Measurements from ENCODE around the gene MTMR3. TPM values are rescaled to one million over a fixed set of nuclear protein-coding genes. Genes with fewer than 3 reads are reported as not detected.

Gene MTMR3
- total and polyA plus RNA-seq, 4 donors, result 6.0 to 38.8 (median 17.1) TPM

DNA sequence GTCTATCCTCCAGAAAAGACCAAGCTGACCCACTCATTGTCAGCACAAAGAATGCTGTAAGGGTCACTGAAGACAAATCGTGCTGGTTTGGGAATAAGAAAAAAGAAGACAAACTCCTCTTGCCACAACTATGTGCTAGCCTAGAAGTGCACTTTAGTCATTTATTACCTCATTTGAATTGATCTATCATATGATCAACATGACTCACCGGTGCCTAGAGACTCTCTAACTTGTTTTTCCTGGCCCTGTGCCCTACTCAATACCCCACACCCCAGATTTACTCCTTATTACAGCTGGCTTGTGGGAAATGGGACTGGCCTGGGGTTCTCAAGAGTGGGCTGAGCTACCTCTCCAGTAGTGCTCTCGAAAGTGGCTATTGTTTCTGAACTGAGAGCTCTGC lies 161.4 kb downstream of the MTMR3 start:
- Histone ChIP-seq H3K9ac (ENCODE audit: low read depth in 1 of 2, low read length in 2 of 2) (no peak overlapping the region), H3K36me3 (ENCODE audit: control insufficient read depth in 4 of 4, insufficient read depth in 3 of 4, low read depth in 1 of 4, low read length in 3 of 4) (no peaks in the 10 kb centered on the region), H3K4me3 (ENCODE audit: low read depth in 1 of 3, low read length in 3 of 3) (no peak overlapping the region), H3K4me1 (ENCODE audit: control insufficient read depth in 4 of 4, insufficient read depth in 4 of 4, low read length in 3 of 4) (peaks cover 0 to 9% (median 6%) of the 10 kb centered on the region in 4 donors), H3K9me3 (ENCODE audit: control insufficient read depth in 4 of 4, low read length in 3 of 4) (no peaks in the 10 kb centered on the region), H3K27ac (ENCODE audit: low read depth in 1 of 2, low read length in 2 of 2) (peak overlapping the region; percentile 45 to 72), H3K27me3 (ENCODE audit: control insufficient read depth in 4 of 4, insufficient read depth in 4 of 4, low read length in 3 of 4) (no peaks in the 10 kb centered on the region)
- TF ChIP-seq RAD21 (IDR thresholded peaks at IDR 0.05), result peak in 1 of 2 donors; percentile 31
- no peak for TF ChIP-seq NR2F2 (IDR thresholded peaks at IDR 0.05)
- peak; percentile 57 for TF ChIP-seq FOXA2 (IDR thresholded peaks at IDR 0.05)
- peak; percentile 24 to 80 for TF ChIP-seq RXRA (IDR thresholded peaks at IDR 0.05)
- peak; percentile 30 for TF ChIP-seq SP1 (IDR thresholded peaks at IDR 0.05)
- peak; percentile 96 to 100 for TF ChIP-seq JUND (IDR thresholded peaks at IDR 0.05)
- peak; percentile 72 to 85 for TF ChIP-seq HNF4A (conservative IDR thresholded peaks at IDR 0.05)
- TF ChIP-seq HNF4G (IDR thresholded peaks at IDR 0.05), result no peak
- TF ChIP-seq TAF1 (conservative IDR thresholded peaks at IDR 0.05), result no peak
- TF ChIP-seq, protein P1, sequence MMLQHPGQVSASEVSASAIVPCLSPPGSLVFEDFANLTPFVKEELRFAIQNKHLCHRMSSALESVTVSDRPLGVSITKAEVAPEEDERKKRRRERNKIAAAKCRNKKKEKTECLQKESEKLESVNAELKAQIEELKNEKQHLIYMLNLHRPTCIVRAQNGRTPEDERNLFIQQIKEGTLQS (IDR thresholded peaks at IDR 0.05), result peak; percentile 86
- TF ChIP-seq, protein P2, sequence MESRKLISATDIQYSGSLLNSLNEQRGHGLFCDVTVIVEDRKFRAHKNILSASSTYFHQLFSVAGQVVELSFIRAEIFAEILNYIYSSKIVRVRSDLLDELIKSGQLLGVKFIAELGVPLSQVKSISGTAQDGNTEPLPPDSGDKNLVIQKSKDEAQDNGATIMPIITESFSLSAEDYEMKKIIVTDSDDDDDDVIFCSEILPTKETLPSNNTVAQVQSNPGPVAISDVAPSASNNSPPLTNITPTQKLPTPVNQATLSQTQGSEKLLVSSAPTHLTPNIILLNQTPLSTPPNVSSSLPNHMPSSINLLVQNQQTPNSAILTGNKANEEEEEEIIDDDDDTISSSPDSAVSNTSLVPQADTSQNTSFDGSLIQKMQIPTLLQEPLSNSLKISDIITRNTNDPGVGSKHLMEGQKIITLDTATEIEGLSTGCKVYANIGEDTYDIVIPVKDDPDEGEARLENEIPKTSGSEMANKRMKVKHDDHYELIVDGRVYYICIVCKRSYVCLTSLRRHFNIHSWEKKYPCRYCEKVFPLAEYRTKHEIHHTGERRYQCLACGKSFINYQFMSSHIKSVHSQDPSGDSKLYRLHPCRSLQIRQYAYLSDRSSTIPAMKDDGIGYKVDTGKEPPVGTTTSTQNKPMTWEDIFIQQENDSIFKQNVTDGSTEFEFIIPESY (IDR thresholded peaks at IDR 0.05), result peak; percentile 47
- TF ChIP-seq, protein P3, sequence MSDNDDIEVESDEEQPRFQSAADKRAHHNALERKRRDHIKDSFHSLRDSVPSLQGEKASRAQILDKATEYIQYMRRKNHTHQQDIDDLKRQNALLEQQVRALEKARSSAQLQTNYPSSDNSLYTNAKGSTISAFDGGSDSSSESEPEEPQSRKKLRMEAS (IDR thresholded peaks at IDR 0.05), result peak; percentile 29
- peak; percentile 46 for TF ChIP-seq YY1 (IDR thresholded peaks at IDR 0.05)
- TF ChIP-seq, protein P4, sequence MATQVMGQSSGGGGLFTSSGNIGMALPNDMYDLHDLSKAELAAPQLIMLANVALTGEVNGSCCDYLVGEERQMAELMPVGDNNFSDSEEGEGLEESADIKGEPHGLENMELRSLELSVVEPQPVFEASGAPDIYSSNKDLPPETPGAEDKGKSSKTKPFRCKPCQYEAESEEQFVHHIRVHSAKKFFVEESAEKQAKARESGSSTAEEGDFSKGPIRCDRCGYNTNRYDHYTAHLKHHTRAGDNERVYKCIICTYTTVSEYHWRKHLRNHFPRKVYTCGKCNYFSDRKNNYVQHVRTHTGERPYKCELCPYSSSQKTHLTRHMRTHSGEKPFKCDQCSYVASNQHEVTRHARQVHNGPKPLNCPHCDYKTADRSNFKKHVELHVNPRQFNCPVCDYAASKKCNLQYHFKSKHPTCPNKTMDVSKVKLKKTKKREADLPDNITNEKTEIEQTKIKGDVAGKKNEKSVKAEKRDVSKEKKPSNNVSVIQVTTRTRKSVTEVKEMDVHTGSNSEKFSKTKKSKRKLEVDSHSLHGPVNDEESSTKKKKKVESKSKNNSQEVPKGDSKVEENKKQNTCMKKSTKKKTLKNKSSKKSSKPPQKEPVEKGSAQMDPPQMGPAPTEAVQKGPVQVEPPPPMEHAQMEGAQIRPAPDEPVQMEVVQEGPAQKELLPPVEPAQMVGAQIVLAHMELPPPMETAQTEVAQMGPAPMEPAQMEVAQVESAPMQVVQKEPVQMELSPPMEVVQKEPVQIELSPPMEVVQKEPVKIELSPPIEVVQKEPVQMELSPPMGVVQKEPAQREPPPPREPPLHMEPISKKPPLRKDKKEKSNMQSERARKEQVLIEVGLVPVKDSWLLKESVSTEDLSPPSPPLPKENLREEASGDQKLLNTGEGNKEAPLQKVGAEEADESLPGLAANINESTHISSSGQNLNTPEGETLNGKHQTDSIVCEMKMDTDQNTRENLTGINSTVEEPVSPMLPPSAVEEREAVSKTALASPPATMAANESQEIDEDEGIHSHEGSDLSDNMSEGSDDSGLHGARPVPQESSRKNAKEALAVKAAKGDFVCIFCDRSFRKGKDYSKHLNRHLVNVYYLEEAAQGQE (IDR thresholded peaks at IDR 0.05), result no peak
- no peak for TF ChIP-seq FOXA1 (IDR thresholded peaks at IDR 0.05)
- DNase-seq (ENCODE audit: low spot score), result no peak
- WGBS, result 25% methylated on average over 3 of the region's 3 CpGs

DNA sequence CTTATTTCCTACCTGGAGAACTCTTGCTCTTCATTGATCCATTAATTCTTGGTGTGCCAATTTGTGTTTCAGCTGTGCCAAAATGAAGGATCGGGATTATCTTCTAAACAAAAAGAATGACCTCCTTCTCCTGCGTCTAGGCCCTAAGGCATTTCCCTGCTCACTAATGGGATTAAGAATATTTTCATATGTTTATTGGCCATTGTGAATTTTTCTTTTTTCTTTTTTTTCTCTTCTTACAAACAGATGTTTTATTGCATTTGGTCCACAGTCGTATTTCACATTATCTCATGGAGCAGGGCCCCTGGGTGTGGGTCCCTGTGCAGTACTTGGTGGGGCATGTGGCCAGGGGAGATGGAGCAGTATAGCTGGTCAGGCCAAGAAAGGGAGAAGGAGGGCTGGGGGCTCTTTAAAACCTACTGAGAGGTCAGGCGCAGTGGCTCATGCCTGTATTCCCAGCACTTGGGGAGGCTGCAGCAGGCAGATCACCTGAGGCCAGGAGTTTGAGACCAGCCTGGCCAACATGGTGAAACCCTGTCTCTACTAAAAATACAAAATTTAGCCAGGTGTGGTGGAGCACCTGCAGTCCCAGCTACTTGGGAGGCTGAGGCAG lies 162.0 kb downstream of the MTMR3 start:
- Histone ChIP-seq H3K27me3 (ENCODE audit: control insufficient read depth in 4 of 4, insufficient read depth in 4 of 4, low read length in 3 of 4) (no peaks in the 10 kb centered on the region), H3K9me3 (ENCODE audit: control insufficient read depth in 4 of 4, low read length in 3 of 4) (no peaks in the 10 kb centered on the region), H3K4me3 (ENCODE audit: low read depth in 1 of 3, low read length in 3 of 3) (no peak overlapping the region), H3K4me1 (ENCODE audit: control insufficient read depth in 4 of 4, insufficient read depth in 4 of 4, low read length in 3 of 4) (peaks cover 0 to 9% (median 6%) of the 10 kb centered on the region in 4 donors), H3K36me3 (ENCODE audit: control insufficient read depth in 4 of 4, insufficient read depth in 3 of 4, low read depth in 1 of 4, low read length in 3 of 4) (no peaks in the 10 kb centered on the region), H3K9ac (ENCODE audit: low read depth in 1 of 2, low read length in 2 of 2) (no peak overlapping the region), H3K27ac (ENCODE audit: low read depth in 1 of 2, low read length in 2 of 2) (peak overlapping the region; percentile 45 to 72)
- DNase-seq (ENCODE audit: low spot score), result no peak
- 75% methylated on average over 4 of the region's 4 CpGs for WGBS
- TF ChIP-seq FOXA1 (IDR thresholded peaks at IDR 0.05), result no peak
- TF ChIP-seq, protein P2 (IDR thresholded peaks at IDR 0.05), result no peak
